Spleen (tissue), 11 donors: Measurements from ENCODE around the gene CEP350. TPM values are rescaled to one million over a fixed set of nuclear protein-coding genes. Genes with fewer than 3 reads are reported as not detected.

Experiments used
- DNase-seq: peaks from one replicate; pipeline ENCODE4 v3.0.0-alpha.2; 2020
- H3K27ac ChIP-seq, 8 donors: fragments of 200-600 bp; sonication (generic) in 7 of 8; 1 replicate in 4 of 8; 2 replicates in 4 of 8; pipeline versions ENCODE4 v1.5.0 to v1.8.0; 2016 to 2021; ENCODE audit warnings: inconsistent platforms in 4 of 8, mild to moderate bottlenecking in 4 of 8, moderate library complexity in 1 of 8
- H3K27me3 ChIP-seq, 7 donors: fragments of 200-600 bp; sonication (generic) in 6 of 7; replicated peaks in 1 of 7; 1 replicate in 4 of 7; 2 replicates in 3 of 7; pipeline versions ENCODE4 v1.5.0 to v1.8.0; 2016 to 2021; ENCODE audit warnings: inconsistent platforms in 3 of 7, mild to moderate bottlenecking in 1 of 7
- H3K36me3 ChIP-seq, 6 donors: fragments of 200-600 bp; sonication (generic) in 5 of 6; 1 replicate in 4 of 6; 2 replicates in 2 of 6; pipeline versions ENCODE4 v1.5.0 to v1.8.0; 2016 to 2021; ENCODE audit warnings: inconsistent platforms in 2 of 6
- H3K4me1 ChIP-seq, 6 donors: fragments of 200-600 bp; sonication (generic) in 5 of 6; 1 replicate in 3 of 6; 2 replicates in 3 of 6; pipeline versions ENCODE4 v1.5.0 to v1.8.0; 2016 to 2021; ENCODE audit warnings: inconsistent platforms in 3 of 6
- H3K4me3 ChIP-seq, 8 donors: fragments of 200-600 bp; sonication (generic) in 7 of 8; 1 replicate in 4 of 8; 2 replicates in 4 of 8; pipeline versions ENCODE4 v1.5.0 to v1.8.0; 2016 to 2021; ENCODE audit warnings: inconsistent platforms in 4 of 8, mild to moderate bottlenecking in 4 of 8, moderate library complexity in 2 of 8
- H3K9me3 ChIP-seq, 8 donors: fragments of 200-600 bp; sonication (generic) in 7 of 8; 1 replicate in 4 of 8; 2 replicates in 4 of 8; pipeline versions ENCODE4 v1.5.0 to v1.8.0; 2016 to 2021; ENCODE audit warnings: inconsistent platforms in 4 of 8
- CTCF ChIP-seq, 11 experiments: fragments of 200-600 bp in 7 of 11; fragments of 450-650 bp in 4 of 11; sonication (generic) in 4 of 11; IDR thresholded peaks in 8 of 11; conservative IDR thresholded peaks in 3 of 11; 1 replicate in 7 of 11; 2 replicates in 4 of 11; pipeline versions ENCODE4 v1.4.0 to v1.8.0; 2016 to 2021; ENCODE audit warnings: antibody characterized with exemption in 11 of 11, inconsistent platforms in 4 of 11, mild to moderate bottlenecking in 1 of 11
- POLR2A ChIP-seq, 3 donors: fragments of 450-650 bp; IDR thresholded peaks; one replicate each; pipeline ENCODE4 v1.5.1; 2017; ENCODE audit warnings: antibody characterized with exemption in 3 of 3, mild to moderate bottlenecking in 1 of 3
- POLR2AphosphoS5 ChIP-seq, 3 donors: sonication (generic); formaldehyde crosslinking; IDR thresholded peaks; one replicate each; pipeline ENCODE4 v1.5.1; 2017; ENCODE audit warnings: antibody characterized with exemption in 3 of 3
- WGBS, 5 donors: extraction: QIAGEN DNeasy Blood & Tissue Kit in 3 of 5; methylation state at CpG; one replicate each; pipeline versions ENCODE4 v1.1.5 to v1.1.7; 2013 to 2018; 5-methylcytosine and 5-hydroxymethylcytosine counted together
- intact Hi-C: fragments of 100-400 bp; cut with DNase I; formaldehyde crosslinking; loops from one replicate; pipeline ENCODE4 v1.15.0; 2023; ENCODE audit warnings: low total_unique reads
- polyA plus RNA-seq, 3 donors: library from polyadenylated mRNA; stranded (reverse); fragments of 200-250 nt; gene quantifications; one replicate each; pipeline ENCODE4 v1.2.1, GENCODE V29; 2013
- total RNA-seq, 7 donors: library from RNA; depleted of rRNA in 3 of 7; stranded (reverse); fragments of >200 nt in 3 of 7; fragmentation: NEBNext Ultra II Directional in 4 of 7; extraction: Animal tissue kit (Norgen Biotek cat#: 25700) in 4 of 7; gene quantifications; one replicate each; pipeline versions ENCODE4 v1.1.0 to v1.2.1, GENCODE V29; 2016 to 2021
- donor health status: healthy with polysubstance abuse.
- donor health status: DM: no; HTN: no; CAD: no; lungs with moderate emphysema.
- donor health status: DM: no; HTN: no; CAD: no.
- donor health status: Bipolar disorder and iron deficiency.
- donor health status: healthy.
- donor health status: DM: no; HTN: no; CAD: no.
- donor health status: DM: yes; HTN: yes; CAD: no.

The CEP350 gene
- total and polyA plus RNA-seq, 10 donors: 3.5 to 89.2 (median 66.0) TPM

- 75 to 83% (median 78%) methylated on average over 4 of the region's 4 CpGs for WGBS, 5 donors
- TF ChIP-seq CTCF (IDR thresholded peaks at IDR 0.05 in 8 of 11, conservative IDR thresholded peaks at IDR 0.05 in 3 of 11) (no peak), POLR2A (IDR thresholded peaks at IDR 0.05) (no peak), POLR2AphosphoS5 (IDR thresholded peaks at IDR 0.05) (no peak)
- Histone ChIP-seq H3K4me1 (peaks cover 0 to 7% (median 0%) of the 10 kb centered on the region in 6 donors), H3K27ac (no peak overlapping the region), H3K9me3 (peaks cover 0 to 6% (median 0%) of the 10 kb centered on the region in 8 donors), H3K27me3 (peaks cover 0 to 4% (median 0%) of the 10 kb centered on the region in 7 donors), H3K36me3 (no peaks in the 10 kb centered on the region), H3K4me3 (no peak overlapping the region)
- no peak for DNase-seq
- intact Hi-C loops: no loop called here
Measured at GRCh38 chr1:180136331-180136967, 181.8 kb downstream of the CEP350 start.

- Histone ChIP-seq H3K4me3 (no peak overlapping the region), H3K36me3 (no peaks in the 10 kb centered on the region), H3K27ac (no peak overlapping the region), H3K4me1 (peaks cover 0 to 1% (median 0%) of the 10 kb centered on the region in 6 donors), H3K9me3 (peaks cover 0 to 6% (median 0%) of the 10 kb centered on the region in 8 donors), H3K27me3 (peaks cover 0 to 4% (median 0%) of the 10 kb centered on the region in 7 donors)
- intact Hi-C loops: no loop called here
- TF ChIP-seq POLR2AphosphoS5 (IDR thresholded peaks at IDR 0.05) (no peak), POLR2A (IDR thresholded peaks at IDR 0.05) (no peak), CTCF (IDR thresholded peaks at IDR 0.05 in 8 of 11, conservative IDR thresholded peaks at IDR 0.05 in 3 of 11) (no peak)
- DNase-seq: no peak
Measured at GRCh38 chr1:180136968-180137356, 182.4 kb downstream of the CEP350 start.

GRCh38 chr1:180137776-180138175 lies 183.2 kb downstream of the CEP350 start:
- no peak for DNase-seq
- no peaks in the 10 kb centered on the region for H3K36me3 ChIP-seq
- H3K9me3 ChIP-seq: peaks cover 0 to 6% (median 0%) of the 10 kb centered on the region in 8 donors
- H3K27ac ChIP-seq: no peak overlapping the region
- H3K27me3 ChIP-seq: peaks cover 0 to 8% (median 0%) of the 10 kb centered on the region in 7 donors
- 72 to 83% (median 78%) methylated on average over 2 of the region's 2 CpGs for WGBS, 5 donors
- intact Hi-C loops: no loop called here
- no peak overlapping the region for H3K4me3 ChIP-seq
- H3K4me1 ChIP-seq: no peaks in the 10 kb centered on the region
- TF ChIP-seq CTCF (IDR thresholded peaks at IDR 0.05 in 8 of 11, conservative IDR thresholded peaks at IDR 0.05 in 3 of 11): no peak
- no peak for TF ChIP-seq POLR2AphosphoS5 (IDR thresholded peaks at IDR 0.05)
- TF ChIP-seq POLR2A (IDR thresholded peaks at IDR 0.05): no peak

GRCh38 chr1:180141381-180141934 lies 186.8 kb downstream of the CEP350 start:
- H3K27me3 ChIP-seq: peaks cover 0 to 4% (median 0%) of the 10 kb centered on the region in 7 donors
- WGBS, 5 donors: 75 to 86% (median 82%) methylated on average over 6 of the region's 6 CpGs
- H3K36me3 ChIP-seq: no peaks in the 10 kb centered on the region
- H3K9me3 ChIP-seq: peaks cover 0 to 6% (median 0%) of the 10 kb centered on the region in 8 donors
- no peak for DNase-seq
- no peak overlapping the region for H3K4me3 ChIP-seq
- H3K4me1 ChIP-seq: no peaks in the 10 kb centered on the region
- no peak overlapping the region for H3K27ac ChIP-seq
- no peak for TF ChIP-seq POLR2AphosphoS5 (IDR thresholded peaks at IDR 0.05)
- no peak for TF ChIP-seq POLR2A (IDR thresholded peaks at IDR 0.05)
- TF ChIP-seq CTCF (IDR thresholded peaks at IDR 0.05 in 8 of 11, conservative IDR thresholded peaks at IDR 0.05 in 3 of 11): no peak
- intact Hi-C loops: no loop called here
